GM19438 (cell line): ENCODE measurements around the gene CCDC106.

Source experiments
- ATAC-seq: cut with Tn5 transposase; IDR thresholded peaks from one replicate; pipeline ENCODE4 v1.9.1; 2021; ENCODE audit warnings: low read depth; ENCODE audit not compliant: unreplicated experiment

The CCDC106 gene

DNA sequence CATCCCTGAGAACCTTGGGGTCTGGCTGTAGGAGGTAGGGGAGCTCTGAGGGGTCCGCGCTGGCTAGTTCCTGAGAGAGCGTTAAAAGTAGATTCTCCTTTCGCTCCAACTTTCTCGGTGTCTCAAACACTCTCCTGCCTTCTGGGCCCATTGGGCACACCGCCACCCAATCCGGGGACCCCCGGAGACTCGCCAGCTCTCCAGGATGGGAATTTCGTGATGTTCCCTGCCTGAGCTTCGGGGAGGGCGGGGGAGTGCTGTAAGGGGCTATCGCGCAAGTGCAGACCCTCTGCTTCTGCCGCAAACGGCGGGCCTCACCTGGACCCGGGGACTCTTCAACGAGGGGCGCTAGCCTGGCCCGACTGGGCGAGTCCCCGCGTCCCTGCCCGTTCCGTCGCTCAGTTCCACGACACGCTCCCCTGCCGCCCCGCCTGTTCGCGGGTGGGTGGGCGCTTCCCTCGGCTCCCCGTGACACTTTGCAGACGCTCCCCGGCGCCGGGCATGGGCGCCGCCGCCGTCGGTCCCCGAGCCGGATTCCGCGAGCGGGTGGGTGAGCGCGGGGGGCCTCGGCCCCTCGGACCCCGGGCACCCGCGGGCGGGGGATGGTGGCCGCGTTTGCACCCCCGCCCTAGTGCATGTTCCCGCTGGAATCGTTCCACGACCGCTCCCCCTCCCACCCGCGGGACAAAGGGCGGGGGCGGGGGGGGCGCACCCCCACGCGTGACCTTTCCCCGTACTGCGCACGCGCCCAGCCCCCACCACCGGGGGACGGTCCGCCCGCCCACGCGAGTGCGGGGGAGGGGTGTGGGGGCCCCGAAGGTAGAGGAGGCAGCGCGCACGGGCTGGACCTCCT lies at the start of gene CCDC106:
Gene CCDC106, plus strand, starts transcription at position 481 of the 853 bp plus-strand sequence. CDS start 835 bp downstream, outside the sequence.
- ATAC-seq, result no peak

DNA sequence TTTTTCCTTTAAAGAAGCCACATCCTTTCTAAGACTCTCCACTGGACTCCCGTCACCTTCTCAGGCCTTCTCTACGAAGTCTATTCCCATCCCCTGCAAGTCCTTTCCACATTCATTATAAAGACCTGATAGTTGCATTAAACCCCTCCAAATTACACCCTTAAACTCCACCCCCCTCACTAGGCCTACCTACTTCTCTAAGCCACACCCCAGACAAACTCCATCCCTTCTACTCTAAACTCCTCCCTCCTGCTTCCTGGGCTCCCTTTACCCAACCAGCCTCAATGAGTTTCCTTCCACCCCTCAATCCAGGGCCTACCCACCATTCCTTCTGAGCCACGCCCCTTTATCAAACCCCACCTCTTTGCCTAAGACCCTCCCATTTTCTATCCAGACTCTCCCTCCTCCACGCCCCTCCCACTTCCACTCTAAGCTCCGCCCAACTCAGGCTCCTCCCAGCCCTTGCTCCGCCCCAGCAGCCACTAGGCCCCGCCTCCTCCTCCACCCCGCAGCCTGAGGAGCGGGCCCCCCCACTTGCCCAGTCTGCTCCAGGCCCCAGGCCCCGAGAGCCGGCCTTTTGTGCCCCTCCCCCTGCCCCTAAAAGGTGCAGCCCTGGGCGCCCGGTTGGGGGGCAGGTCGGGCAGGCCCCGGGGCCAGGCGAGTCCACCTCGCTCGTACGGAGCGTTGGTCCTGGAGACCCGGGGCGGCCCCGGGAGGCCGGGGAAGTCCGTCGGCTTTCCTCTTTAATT lies 49.1 kb upstream of the CCDC106 start:
- ATAC-seq, result peak; percentile 42

DNA sequence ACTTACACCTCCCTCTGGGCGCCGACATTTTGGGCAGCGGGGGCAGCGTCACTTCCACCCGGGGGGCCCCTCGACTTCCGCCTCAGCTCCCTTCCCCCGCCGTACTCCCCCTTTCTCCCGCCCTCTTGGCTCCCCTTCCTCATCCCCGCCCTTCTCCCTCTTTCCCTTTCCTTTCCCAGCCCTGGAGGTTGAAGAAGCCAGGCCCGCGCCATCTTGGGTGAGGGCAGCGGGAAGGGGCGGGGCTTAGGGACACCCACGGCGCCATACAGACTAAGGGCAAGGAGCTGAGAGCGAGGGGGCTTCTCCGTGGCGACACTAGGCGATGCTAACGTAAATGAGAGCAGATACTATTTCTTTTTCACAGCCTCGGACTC lies 48.6 kb upstream of the CCDC106 start, which contains the start of gene FIZ1:
Gene FIZ1, minus strand, starts transcription at position 50 of the 374 bp plus-strand sequence. CDS start 1,652 bp downstream, outside the sequence.
- ATAC-seq, result peak; percentile 54

DNA sequence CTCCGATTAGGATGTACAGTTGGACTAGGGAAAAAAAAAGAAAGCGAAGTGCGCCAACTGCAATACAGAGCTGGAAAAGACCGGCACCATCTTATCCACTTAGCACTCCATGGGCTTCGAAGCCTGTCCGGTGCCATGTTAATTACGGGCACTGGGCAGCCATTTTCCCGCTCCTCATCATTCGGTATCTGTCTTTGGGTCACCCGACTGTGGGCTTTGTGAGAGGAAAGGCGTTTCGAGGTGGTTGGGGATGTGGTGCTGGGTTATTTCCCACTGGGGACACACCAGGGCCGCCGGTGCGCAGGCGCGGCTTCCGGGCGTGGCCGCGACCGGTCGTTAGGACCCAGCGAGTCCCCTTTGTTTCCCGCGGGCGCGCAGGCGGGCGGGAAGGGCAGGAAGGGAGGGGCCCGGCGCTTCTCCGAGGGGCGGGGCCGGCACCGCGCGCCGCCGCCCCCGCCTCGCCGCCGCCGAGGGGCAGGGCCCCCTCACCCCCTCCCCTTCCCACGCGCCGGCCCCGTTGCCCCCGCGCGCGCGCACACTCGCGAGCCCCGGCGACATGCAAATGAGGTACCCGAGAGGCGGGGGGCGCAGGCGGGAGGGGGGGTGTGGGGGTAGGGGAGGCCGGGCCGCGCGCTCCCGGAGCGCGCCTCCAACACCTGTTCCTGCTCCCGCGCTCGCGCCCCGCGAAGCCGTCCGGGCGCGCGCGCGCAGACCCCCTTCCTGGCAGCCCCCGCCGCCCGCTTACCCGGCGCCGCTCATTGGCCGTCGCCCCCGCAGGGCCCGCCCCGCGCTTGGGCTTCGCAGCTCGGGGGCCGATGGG lies 48.0 kb upstream of the CCDC106 start, which contains the start of gene ZNF524:
Gene ZNF524, plus strand, starts transcription at position 447 of the 820 bp plus-strand sequence. CDS start 1,825 bp downstream, outside the sequence.
- ATAC-seq, result peak; percentile 40

DNA sequence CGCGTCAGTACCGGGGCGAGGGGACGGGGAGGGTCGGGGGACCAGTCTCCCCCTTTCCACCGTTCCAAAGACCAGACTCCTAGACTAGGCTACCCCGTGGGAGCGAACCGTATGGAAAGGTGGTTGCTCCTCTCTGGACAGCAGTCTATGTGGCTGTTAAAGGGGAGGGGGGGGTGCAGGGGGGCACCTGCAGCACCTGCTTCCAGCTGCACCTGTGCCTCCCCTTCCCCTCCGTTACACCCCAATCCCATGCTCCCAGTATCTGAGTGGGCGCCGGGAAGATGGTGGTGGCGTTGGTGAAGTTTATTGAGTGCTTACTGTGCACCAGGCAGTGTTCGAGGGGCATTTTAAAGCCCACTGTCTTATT lies 47.4 kb upstream of the CCDC106 start:
- no peak for ATAC-seq

DNA sequence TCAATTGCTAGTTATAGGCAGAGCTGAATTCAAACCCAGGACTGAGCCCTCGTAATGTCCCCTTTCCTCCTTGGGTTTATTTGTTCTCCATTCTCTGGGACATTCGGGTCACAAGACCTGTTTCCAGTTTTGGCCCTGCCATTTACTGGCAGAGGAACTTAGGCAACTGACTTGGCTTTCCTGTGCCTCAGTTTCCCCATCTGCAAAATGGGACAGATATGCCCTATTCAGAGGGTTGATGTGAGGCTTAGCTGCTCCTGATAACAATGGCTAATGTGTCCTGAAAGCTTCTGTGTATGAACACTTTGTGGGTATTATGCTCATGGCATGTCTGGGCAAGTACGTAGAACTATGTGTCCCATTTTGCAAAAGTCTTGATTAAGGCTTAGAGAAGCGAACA lies 46.9 kb upstream of the CCDC106 start:
- ATAC-seq, result no peak

DNA sequence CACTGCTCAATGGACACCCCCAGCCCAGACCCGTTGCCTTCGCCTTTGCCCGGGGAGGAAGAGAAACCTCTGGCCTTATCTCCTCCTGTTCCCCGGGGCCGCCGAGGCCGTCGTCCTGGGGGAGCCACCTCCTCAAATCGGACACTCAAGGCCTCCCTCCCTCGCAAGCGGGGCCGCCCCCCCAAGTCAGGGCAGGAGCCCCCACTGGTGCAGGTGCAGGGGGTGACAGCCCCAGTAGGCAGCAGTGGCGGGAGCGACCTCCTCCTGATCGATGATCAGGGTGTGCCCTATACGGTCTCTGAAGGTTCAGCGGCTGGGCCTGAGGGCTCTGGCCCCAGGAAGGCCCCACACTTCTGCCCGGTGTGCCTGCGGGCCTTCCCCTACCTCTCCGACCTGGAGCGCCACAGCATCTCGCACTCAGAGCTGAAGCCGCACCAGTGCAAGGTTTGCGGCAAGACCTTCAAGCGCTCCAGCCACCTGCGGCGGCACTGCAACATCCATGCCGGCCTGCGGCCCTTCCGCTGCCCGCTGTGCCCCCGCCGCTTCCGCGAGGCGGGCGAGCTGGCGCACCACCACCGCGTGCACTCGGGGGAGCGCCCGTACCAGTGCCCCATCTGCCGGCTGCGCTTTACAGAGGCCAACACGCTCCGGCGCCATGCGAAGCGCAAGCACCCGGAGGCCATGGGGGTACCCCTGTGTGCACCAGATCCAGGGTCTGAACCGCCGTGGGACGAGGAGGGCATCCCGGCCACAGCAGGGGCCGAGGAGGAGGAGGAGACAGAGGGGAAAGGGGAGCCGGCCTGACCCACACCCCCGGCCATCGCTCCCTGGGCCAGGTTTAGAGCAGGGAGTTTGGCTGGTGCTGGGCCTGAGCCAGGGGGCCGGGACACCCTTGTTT lies 45.7 kb upstream of the CCDC106 start:
- ATAC-seq, result no peak

DNA sequence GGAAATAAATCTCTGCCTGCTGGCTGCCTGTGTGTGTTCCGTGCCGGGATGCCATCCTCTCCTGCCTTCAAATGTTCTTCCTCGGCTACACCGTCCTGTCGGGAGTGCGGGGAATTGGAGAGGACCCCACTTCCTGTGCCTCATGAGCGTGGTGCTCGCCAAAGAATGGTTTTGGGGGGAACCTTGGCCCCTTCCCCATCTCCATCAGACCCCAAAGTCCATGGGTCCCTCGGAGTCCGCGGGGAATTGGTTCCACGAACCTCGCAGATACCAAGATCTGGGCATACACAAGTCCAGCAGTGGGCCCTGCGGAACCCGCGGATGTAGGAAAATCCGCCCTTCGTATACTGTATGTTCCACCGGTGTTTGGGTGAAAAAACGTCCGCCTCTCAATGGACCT lies 44.9 kb upstream of the CCDC106 start:
- ATAC-seq, result no peak

DNA sequence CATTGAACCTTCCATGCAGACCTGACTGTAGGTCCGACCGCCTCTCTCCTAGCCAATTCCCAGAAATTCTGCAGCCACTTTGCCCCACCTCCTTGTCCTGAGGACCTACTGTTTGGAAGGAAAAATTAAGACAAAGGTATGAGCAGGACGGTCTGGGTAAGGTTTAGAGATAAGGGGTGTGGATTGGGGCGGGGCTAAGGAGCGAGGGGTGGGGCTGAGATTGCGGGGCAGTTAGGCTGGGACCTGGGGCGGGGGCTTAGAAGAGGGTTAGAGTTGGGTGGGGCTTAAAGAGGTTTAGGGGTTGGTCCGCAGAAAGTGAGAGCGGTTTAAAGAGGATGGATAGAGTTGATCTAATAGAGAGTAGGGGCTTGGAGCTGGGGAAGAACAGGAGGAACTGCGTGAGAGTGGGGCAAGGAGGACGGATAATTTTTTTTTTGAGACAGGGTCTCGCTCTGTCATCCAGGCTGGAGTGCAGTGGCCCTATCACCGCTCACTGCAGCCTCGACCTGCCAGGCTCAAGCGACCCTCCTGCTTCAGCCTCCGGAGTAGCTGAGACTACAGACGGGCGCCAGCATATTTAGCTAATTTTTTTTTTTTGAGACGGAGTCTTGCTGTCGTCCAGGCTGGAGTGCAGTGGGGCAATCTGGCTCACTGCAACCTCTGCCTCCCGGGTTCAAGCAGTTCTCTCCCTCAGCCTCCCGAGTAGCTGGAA lies 44.3 kb upstream of the CCDC106 start:
- ATAC-seq, result no peak

DNA sequence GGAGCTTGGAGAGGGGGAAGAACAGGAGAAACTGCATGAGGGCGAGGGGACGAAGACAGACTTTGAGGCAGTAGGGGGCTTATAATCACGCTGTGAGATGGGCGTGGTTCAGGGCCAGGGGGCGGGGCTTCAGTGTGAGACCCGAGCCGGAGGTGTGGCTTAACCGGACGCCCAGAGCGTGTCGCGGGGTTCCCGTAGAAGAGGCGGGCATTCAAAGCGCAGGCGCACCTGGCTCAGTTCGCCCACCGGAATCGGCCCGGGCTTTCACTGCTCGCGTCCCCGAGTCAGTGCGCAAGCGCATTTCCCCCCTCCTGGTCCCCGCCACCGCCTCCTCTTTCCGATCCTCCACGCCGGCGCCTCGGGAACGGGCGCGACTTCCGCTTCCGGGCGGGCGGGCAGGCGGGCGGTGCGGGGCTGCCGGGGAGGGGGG lies 42.8 kb upstream of the CCDC106 start:
- ATAC-seq, result peak; percentile 60

DNA sequence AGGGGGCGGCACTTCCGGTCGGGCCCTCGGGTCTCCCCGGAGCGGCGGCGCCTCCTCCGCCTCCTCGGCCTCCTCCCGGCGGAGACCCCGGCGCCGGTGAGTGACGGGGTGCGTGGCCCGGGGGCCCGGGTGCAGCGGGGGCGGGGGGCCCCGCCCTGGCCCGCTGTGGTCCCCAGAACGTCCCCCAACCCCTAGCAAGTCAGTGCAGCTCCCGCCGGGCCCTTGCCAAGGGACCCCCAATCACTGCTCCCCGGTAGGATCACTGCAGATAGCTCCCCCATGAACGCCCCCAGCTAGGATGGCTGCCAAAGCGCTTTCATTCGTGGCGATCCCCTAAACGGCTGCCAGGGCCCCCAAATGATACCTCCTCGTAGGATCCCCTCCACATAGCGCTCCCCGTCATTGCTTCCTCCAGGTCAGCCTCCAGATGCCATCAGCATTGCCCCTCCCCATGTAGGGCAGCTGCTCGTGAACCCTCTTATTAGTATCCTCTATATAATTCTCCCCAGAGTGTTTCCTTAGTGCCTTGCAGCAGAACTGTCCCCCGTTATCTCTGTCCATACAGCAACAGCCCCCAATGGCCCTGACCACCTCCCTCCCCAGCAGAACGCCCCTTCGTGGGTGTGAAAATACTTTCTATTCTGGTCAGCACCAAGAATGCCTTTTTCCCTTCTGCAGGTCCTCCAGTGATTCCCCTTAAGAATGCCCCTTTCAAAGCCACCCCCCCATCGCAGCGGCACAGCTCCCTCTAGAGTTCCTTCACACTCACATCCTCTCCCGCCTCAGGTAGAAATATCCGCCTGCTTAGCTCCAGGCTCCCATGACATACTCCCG lies 42.2 kb upstream of the CCDC106 start, which contains the start of gene ZNF865:
Gene ZNF865, plus strand, starts transcription at position 11 of the 834 bp plus-strand sequence. CDS start 7,972 bp downstream, outside the sequence.
- no peak for ATAC-seq

DNA sequence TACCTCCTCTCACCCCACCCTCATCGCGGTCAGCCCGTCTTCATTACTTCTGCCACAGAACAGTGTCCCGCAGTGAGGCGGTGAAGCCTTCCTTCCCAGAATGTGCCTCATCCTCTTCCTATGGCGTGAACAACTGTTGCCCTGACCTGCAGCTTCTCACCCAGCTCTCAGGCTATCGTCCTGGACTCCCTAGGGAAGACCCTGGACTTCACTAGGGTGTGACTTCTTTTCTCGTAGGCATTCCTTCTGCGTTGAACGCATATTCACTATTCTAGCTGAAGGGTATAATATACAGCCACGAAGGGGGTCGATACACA lies 41.6 kb upstream of the CCDC106 start:
- no peak for ATAC-seq

DNA sequence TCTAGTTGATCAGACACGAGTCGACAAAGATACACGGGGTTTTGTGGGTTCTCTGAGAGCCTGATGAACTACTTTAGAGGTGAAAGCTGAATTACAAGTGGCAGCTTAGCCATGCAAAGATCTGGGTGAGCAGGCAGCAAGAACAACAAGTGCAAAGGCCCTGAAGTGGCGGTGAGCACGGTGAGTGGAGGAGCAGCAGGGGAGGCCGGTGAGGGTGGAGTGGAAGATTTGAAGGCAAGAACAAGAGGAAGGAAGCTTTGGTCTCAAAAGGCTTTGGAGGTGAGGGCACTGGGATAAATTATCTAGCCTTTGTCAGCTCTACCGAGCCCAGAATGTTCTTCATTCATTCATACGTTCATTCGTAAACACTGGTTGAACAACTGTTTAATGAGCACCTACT lies 41.2 kb upstream of the CCDC106 start:
- ATAC-seq, result no peak

DNA sequence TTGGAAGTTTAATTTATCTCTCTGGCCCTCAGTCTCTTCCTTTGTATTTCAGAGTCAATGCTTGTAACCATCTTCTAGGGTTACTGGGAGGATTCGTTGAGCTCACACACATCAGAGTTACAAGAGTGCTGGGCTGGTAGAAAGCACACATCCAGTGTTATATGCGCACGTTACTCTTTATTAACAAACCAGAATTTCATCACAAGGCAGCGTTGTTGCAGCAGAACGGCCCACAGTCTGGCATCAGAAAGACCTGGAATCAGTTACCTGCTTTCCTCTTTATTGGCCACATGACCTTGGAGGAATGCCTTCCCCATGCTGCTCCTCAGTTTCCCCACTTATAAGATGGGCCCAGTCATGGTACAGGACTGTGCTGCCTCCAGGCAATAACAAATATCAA lies 38.7 kb upstream of the CCDC106 start:
- no peak for ATAC-seq

DNA sequence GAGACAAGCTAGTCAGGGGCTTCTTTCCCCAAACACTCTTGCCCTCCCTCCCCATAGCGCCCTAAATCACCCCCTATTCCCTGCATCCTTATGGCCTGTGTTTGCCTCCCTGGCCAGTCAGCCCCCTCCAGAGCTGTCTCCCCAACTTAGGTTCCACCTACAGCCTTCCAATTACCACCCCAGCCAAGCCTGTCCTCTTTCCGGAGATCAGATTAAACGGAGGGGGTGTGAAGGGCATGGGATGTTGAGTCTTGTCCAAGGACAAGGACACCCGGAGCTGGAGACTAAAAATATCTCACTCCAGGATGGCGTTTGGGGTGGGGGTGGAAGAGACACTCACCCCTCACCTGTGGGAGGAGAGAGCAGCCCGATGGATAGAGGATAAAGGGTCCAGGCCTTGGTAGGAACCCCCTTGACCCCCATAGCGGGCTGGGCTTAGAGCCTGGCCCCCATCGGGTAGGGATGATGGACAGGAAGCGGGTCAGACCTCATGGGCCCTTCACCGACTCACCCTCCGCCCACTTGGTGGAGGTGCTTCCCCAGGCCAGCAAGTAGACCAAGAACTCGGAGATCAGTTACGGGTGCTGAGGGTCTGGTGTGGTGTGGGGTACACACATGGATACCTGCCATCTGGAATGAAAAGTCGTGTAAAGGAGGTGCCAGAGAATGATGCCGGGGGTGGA lies 36.6 kb upstream of the CCDC106 start:
- ATAC-seq, result no peak

DNA sequence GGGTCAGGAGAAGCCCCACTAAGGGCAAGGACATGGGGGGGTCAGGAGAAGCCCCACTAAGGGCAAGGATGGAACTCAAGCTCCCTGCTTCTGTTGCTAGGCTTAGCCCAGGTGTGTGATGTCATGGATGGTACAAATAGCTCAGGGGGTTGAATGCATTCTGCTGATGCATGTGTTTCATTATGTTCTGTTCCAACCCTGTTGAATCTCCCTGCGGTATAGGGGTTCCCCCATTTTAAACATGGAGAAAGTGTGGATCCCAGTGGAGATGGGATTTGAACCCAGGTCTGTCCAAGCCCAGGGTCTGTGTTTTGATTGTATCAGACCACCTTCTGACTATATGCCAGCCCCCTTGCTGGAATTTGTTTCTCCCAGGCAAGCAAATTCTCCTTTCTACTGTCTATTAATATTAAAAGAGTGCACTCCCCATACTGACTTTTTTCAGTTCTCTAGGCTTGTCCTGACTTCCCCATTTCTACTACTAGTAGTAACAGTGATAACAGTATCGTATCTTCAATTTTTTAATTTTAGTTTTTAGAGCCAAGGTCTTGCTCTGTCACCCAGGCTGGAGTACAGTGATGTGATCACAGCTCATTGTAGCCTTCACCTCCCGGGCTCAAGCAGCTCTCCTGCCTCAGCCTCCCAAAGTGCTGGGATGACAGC lies 35.9 kb upstream of the CCDC106 start:
- no peak for ATAC-seq

DNA sequence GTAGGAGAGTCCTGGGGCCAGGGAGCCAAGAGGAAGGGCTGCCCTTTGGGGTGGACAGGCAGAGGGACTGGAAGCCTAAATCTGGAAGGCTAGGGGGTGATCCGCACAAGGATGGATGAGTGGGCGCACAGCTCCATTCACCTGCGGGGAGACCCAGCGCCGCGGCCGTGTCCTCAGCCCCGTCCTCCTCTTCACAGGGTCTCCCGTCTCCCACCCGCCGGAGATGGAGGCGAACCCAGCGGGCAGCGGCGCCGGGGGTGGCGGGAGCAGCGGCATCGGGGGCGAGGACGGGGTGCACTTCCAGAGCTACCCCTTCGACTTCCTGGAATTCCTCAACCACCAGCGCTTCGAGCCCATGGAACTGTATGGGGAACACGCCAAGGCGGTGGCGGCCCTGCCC lies 34.6 kb upstream of the CCDC106 start:
- no peak for ATAC-seq
